ENCODE results near the gene KCNIP2. TPM values are rescaled to one million over a fixed set of nuclear protein-coding genes. Genes with fewer than 3 reads are reported as not detected.

The KCNIP2 gene
- total and polyA plus RNA-seq, 4 donors, result 0.18 to 2.0 (median 0.72) TPM

GRCh38 chr10:101780818-101781654, 62.6 kb downstream of the KCNIP2 start:
- peak; percentile 79 for DNase-seq (ENCODE audit: low spot score)
- Histone ChIP-seq H3K9ac (ENCODE audit: low read depth in 1 of 2, low read length in 2 of 2) (no peak overlapping the region), H3K4me1 (ENCODE audit: control insufficient read depth in 4 of 4, insufficient read depth in 4 of 4, low read length in 3 of 4) (peaks cover 12 to 43% (median 29%) of the 10 kb centered on the region in 4 donors)

GRCh38 chr10:101780187-101780817, 63.3 kb downstream of the KCNIP2 start:
- Histone ChIP-seq H3K36me3 (ENCODE audit: control insufficient read depth in 4 of 4, insufficient read depth in 3 of 4, low read depth in 1 of 4, low read length in 3 of 4) (peaks cover 0 to 7% (median 3%) of the 10 kb centered on the region in 4 donors), H3K4me3 (ENCODE audit: low read depth in 1 of 3, low read length in 3 of 3) (no peak overlapping the region), H3K27ac (ENCODE audit: low read depth in 1 of 2, low read length in 2 of 2) (no peak overlapping the region), H3K9me3 (ENCODE audit: control insufficient read depth in 4 of 4, low read length in 3 of 4) (no peaks in the 10 kb centered on the region), H3K27me3 (ENCODE audit: control insufficient read depth in 4 of 4, insufficient read depth in 4 of 4, low read length in 3 of 4) (peaks cover 0 to 10% (median 1%) of the 10 kb centered on the region in 4 donors), H3K9ac (ENCODE audit: low read depth in 1 of 2, low read length in 2 of 2) (no peak overlapping the region), H3K4me1 (ENCODE audit: control insufficient read depth in 4 of 4, insufficient read depth in 4 of 4, low read length in 3 of 4) (peaks cover 17 to 46% (median 30%) of the 10 kb centered on the region in 4 donors)
- 19% methylated on average over 17 of the region's 17 CpGs for WGBS
- no peak for DNase-seq (ENCODE audit: low spot score)
- TF ChIP-seq TAF1 (conservative IDR thresholded peaks at IDR 0.05) (no peak), EGR1 (IDR thresholded peaks at IDR 0.05; ENCODE audit: low read depth in 2 of 2) (no peak), YY1 (IDR thresholded peaks at IDR 0.05) (no peak), RXRA (IDR thresholded peaks at IDR 0.05) (no peak), GABPA (IDR thresholded peaks at IDR 0.05 in 1 of 2, conservative IDR thresholded peaks at IDR 0.05 in 1 of 2) (no peak), NR2F2 (IDR thresholded peaks at IDR 0.05) (no peak), HNF4G (IDR thresholded peaks at IDR 0.05) (no peak), ATF3 (IDR thresholded peaks at IDR 0.05) (no peak), MAX (IDR thresholded peaks at IDR 0.05) (no peak), FOXA2 (IDR thresholded peaks at IDR 0.05) (no peak), REST (IDR thresholded peaks at IDR 0.05) (no peak), SP1 (IDR thresholded peaks at IDR 0.05) (no peak), FOXA1 (IDR thresholded peaks at IDR 0.05) (no peak), CTCF (IDR thresholded peaks at IDR 0.05; ENCODE audit: low read depth, low read length, missing input control) (no peak), JUND (IDR thresholded peaks at IDR 0.05) (no peak), ZBTB33 (IDR thresholded peaks at IDR 0.05) (no peak)

More at GRCh38 chr10:101780818-101781654, 62.6 kb downstream of the KCNIP2 start:
- WGBS, result 55% methylated on average over 14 of the region's 14 CpGs
- H3K36me3 ChIP-seq (ENCODE audit: control insufficient read depth in 4 of 4, insufficient read depth in 3 of 4, low read depth in 1 of 4, low read length in 3 of 4), result peaks cover 0 to 14% (median 10%) of the 10 kb centered on the region in 4 donors
- no peak overlapping the region for H3K27ac ChIP-seq (ENCODE audit: low read depth in 1 of 2, low read length in 2 of 2)
- H3K27me3 ChIP-seq (ENCODE audit: control insufficient read depth in 4 of 4, insufficient read depth in 4 of 4, low read length in 3 of 4), result peaks cover 0 to 10% (median 1%) of the 10 kb centered on the region in 4 donors
- H3K9me3 ChIP-seq (ENCODE audit: control insufficient read depth in 4 of 4, low read length in 3 of 4), result no peaks in the 10 kb centered on the region
- H3K4me3 ChIP-seq (ENCODE audit: low read depth in 1 of 3, low read length in 3 of 3), result no peak overlapping the region
- peak; percentile 74 to 83 for TF ChIP-seq RAD21 (IDR thresholded peaks at IDR 0.05)
- TF ChIP-seq EGR1 (IDR thresholded peaks at IDR 0.05; ENCODE audit: low read depth in 2 of 2), result no peak
- TF ChIP-seq CTCF (IDR thresholded peaks at IDR 0.05; ENCODE audit: low read depth, low read length, missing input control), result peak; percentile 90

Data from liver (tissue), 9 donors.